SK-N-SH (cell line): ENCODE results near the gene SLC28A3. TPM values are rescaled to one million over a fixed set of nuclear protein-coding genes. Genes with fewer than 3 reads are reported as not detected.

ENCODE experiments used
- CTCF ChIA-PET: fragments of 300-600, 350-600 bp; formaldehyde crosslinking; extraction: SDS; loops from one replicate; lab custom pipeline; 2021; lab: Yijun Ruan, JAX
- POLR2A ChIA-PET: fragments of 350-600 bp; sonication (Branson Sonifier 250); formaldehyde crosslinking; extraction: SDS; loops from one replicate; lab custom pipeline; 2020; ENCODE audit warnings: antibody characterized with exemption, inconsistent platforms; lab: Yijun Ruan, JAX
- DNase-seq: peaks from one replicate; pipeline ENCODE4 v3.0.0; 2012
- H2AFZ ChIP-seq: fragments of 200-600 bp; sonication (generic); 2 replicates; pipeline ENCODE4 v1.8.1; 2016; ENCODE audit warnings: antibody characterized with exemption, mild to moderate bottlenecking, low read depth
- H3F3A ChIP-seq: fragments of 200-600 bp; sonication (generic); replicated peaks from 2 replicates; pipeline ENCODE3; 2016; ENCODE audit warnings: antibody characterized with exemption, mild to moderate bottlenecking; ENCODE audit not compliant: insufficient read depth
- H3K27ac ChIP-seq, 2 experiments: fragments of 200-500 bp in 1 of 2; fragments of 200-600 bp in 1 of 2; sonication (Bioruptor generic) in 1 of 2; sonication (generic), shearing (Covaris generic) in 1 of 2; 2 replicates each; pipeline versions ENCODE4 v1.5.1 to v1.6.1; 2014 to 2016; ENCODE audit warnings: low read depth in 2 of 2, inconsistent platforms in 1 of 2, low read length in 1 of 2, mild to moderate bottlenecking in 1 of 2, mixed read lengths in 1 of 2
- H3K27me3 ChIP-seq: fragments of 200-600 bp; sonication (generic), shearing (Covaris generic); 2 replicates; pipeline ENCODE4 v1.6.1; 2016; ENCODE audit warnings: mixed run types; ENCODE audit not compliant: insufficient read depth
- H3K36me3 ChIP-seq, 2 experiments: fragments of 200-500 bp in 1 of 2; fragments of 200-600 bp in 1 of 2; sonication (Bioruptor generic) in 1 of 2; sonication (generic) in 1 of 2; replicated peaks in 1 of 2; 2 replicates each; pipeline versions ENCODE3 to v1.5.1; 2014 to 2016; ENCODE audit warnings: low read length in 1 of 2, mild to moderate bottlenecking in 1 of 2; ENCODE audit not compliant: insufficient read depth in 2 of 2, control insufficient read depth in 1 of 2
- H3K4me1 ChIP-seq, 2 experiments: fragments of 200-500 bp in 1 of 2; fragments of 200-600 bp in 1 of 2; sonication (Bioruptor generic) in 1 of 2; sonication (generic), shearing (Covaris generic) in 1 of 2; 2 replicates each; pipeline versions ENCODE4 v1.5.1 to v1.6.1; 2014 to 2016; ENCODE audit warnings: low read depth in 1 of 2, low read length in 1 of 2, mixed run types in 1 of 2; ENCODE audit not compliant: insufficient read depth in 2 of 2, control insufficient read depth in 1 of 2
- H3K4me2 ChIP-seq: fragments of 200-600 bp; sonication (generic), shearing (Covaris generic); 2 replicates; pipeline ENCODE4 v1.6.1; 2017; ENCODE audit warnings: mixed run types
- H3K4me3 ChIP-seq, 2 experiments: fragments of 200-500 bp in 1 of 2; fragments of 200-600 bp in 1 of 2; sonication (Bioruptor generic) in 1 of 2; sonication (generic), shearing (Covaris generic) in 1 of 2; 2 replicates each; pipeline versions ENCODE4 v1.5.1 to v1.8.1; 2014 to 2016; ENCODE audit warnings: low read depth in 2 of 2, inconsistent platforms in 1 of 2, low read length in 1 of 2, mild to moderate bottlenecking in 1 of 2, mixed read lengths in 1 of 2, moderate library complexity in 1 of 2
- H3K79me2 ChIP-seq: fragments of 200-600 bp; sonication (generic); 2 replicates; pipeline ENCODE4 v1.8.1; 2017; ENCODE audit warnings: mild to moderate bottlenecking; ENCODE audit not compliant: insufficient read depth
- H3K9ac ChIP-seq: fragments of 200-600 bp; sonication (generic); 2 replicates; pipeline ENCODE4 v1.6.1; 2017; ENCODE audit warnings: mixed run types
- H3K9me2 ChIP-seq: fragments of 200-600 bp; sonication (generic); 2 replicates; pipeline ENCODE4 v1.6.1; 2017; ENCODE audit warnings: mixed run types
- H3K9me3 ChIP-seq: fragments of 200-600 bp; sonication (generic); 2 replicates; pipeline ENCODE4 v1.6.1; 2017; ENCODE audit warnings: mixed run types, mild to moderate bottlenecking, moderate library complexity
- H4K20me1 ChIP-seq: fragments of 200-600 bp; sonication (generic); 2 replicates; pipeline ENCODE4 v1.6.1; 2017; ENCODE audit warnings: mild to moderate bottlenecking, mixed run types; ENCODE audit not compliant: insufficient read depth
- CHD2 ChIP-seq: fragments of 150-350 bp; IDR thresholded peaks from 2 replicates; pipeline ENCODE4 v1.6.1; 2018; ENCODE audit warnings: low read length; ENCODE audit not compliant: partially characterized antibody
- FOXM1 ChIP-seq: IDR thresholded peaks from 2 replicates; pipeline ENCODE4 v1.4.0; 2012; ENCODE audit warnings: low read depth, mild to moderate bottlenecking
- IRF3 ChIP-seq: fragments of 150-350 bp; IDR thresholded peaks from 2 replicates; pipeline ENCODE4 v1.6.1; 2016; ENCODE audit warnings: mild to moderate bottlenecking, low read depth, low read length
- MXI1 ChIP-seq: IDR thresholded peaks from 2 replicates; pipeline ENCODE4 v1.6.1; 2012; ENCODE audit warnings: mild to moderate bottlenecking, low read depth, low read length, improper control_type of control experiment
- NFIC ChIP-seq: IDR thresholded peaks from 2 replicates; pipeline ENCODE4 v1.4.0; 2012; ENCODE audit warnings: borderline replicate concordance
- RAD21 ChIP-seq: IDR thresholded peaks from 2 replicates; pipeline ENCODE4 v1.6.1; 2012; ENCODE audit warnings: mild to moderate bottlenecking, low read length
- RCOR1 ChIP-seq: fragments of 150-350 bp; IDR thresholded peaks from 2 replicates; pipeline ENCODE4 v1.6.1; 2017; ENCODE audit warnings: antibody characterized with exemption, low read length
- REST ChIP-seq: IDR thresholded peaks from 2 replicates; pipeline ENCODE4 v1.6.1; 2012; ENCODE audit warnings: mild to moderate bottlenecking, low read depth, low read length, moderate library complexity
- RFX5 ChIP-seq: IDR thresholded peaks from 2 replicates; pipeline ENCODE4 v1.6.1; 2012; ENCODE audit warnings: mild to moderate bottlenecking, improper control_type of control experiment, low read length
- RXRA ChIP-seq: IDR thresholded peaks from 2 replicates; pipeline ENCODE4 v1.4.0; 2012; ENCODE audit warnings: low read depth, mild to moderate bottlenecking, borderline replicate concordance
- SMC3 ChIP-seq: IDR thresholded peaks from 2 replicates; pipeline ENCODE4 v1.6.1; 2012; ENCODE audit warnings: low read depth, low read length, improper control_type of control experiment
- TCF12 ChIP-seq: IDR thresholded peaks from 2 replicates; pipeline ENCODE4 v1.4.0; 2012
- TEAD4 ChIP-seq: IDR thresholded peaks from 2 replicates; pipeline ENCODE4 v1.4.0; 2012; ENCODE audit warnings: mild to moderate bottlenecking, borderline replicate concordance; ENCODE audit not compliant: insufficient read depth
- ZBTB33 ChIP-seq: IDR thresholded peaks from 2 replicates; pipeline ENCODE4 v1.4.0; 2012; ENCODE audit warnings: low read depth, borderline replicate concordance
- WGBS: methylation state at CpG from one replicate; pipeline ENCODE4 v1.1.6; 2017; ENCODE audit warnings: low lambda C conversion rate; 5-methylcytosine and 5-hydroxymethylcytosine counted together
- polyA plus RNA-seq, 3 experiments: library from polyadenylated mRNA; depleted of rRNA; stranded (reverse); fragments of >200 nt; gene quantifications; 2 replicates each; pipeline ENCODE4 v1.2.3, GENCODE V29; 2012
- TF ChIP-seq, protein P1 (sequence below): IDR thresholded peaks from 2 replicates; pipeline ENCODE4; 2012
- TF ChIP-seq, protein P2 (sequence below): IDR thresholded peaks from 2 replicates; pipeline ENCODE4 v1.4.0; 2012; ENCODE audit warnings: low read depth

The SLC28A3 gene
- polyA plus RNA-seq, 1 of the 3 experiments (the other 2 are of a cell fraction) = 0.23 TPM

DNA sequence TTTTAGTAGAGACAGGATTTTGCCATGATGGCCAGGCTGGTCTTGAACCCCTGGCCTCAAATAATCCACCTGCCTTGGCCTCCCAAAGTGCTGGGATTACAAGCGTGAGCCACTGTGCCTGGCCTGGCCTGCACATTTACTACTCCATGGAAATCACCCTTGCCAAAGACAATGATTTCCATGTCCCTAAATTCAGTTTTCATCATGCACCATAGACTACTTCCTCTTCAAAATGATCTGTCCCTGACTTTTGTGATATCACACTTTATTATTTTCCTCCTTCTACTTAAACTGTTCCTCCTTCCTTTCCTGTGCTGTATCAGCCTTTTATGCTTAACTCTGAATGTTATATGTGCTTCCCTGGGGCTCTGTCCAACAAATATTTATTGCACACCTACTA lies 20.3 kb downstream of the SLC28A3 start:
- H3K4me1 ChIP-seq = no peaks in the 10 kb centered on the region
- no peak overlapping the region for H3K9ac ChIP-seq
- H3K36me3 ChIP-seq = no peaks in the 10 kb centered on the region
- ChIA-PET POLR2A (no interaction called here), CTCF (interaction anchor here (1.1 kb wide), 1 partner anchor 383 kb away, joined by 3 read pairs; no protein-coding TSS in a partner anchor)
- H3K4me3 ChIP-seq = no peak overlapping the region
- no peaks in the 10 kb centered on the region for H3K9me3 ChIP-seq
- H2AFZ ChIP-seq = no peak overlapping the region
- no peaks in the 10 kb centered on the region for H3K79me2 ChIP-seq
- no peak for DNase-seq
- TF ChIP-seq IRF3 (no peak), FOXM1 (no peak), CHD2 (no peak), SMC3 (no peak), TEAD4 (no peak), REST (no peak), ZBTB33 (no peak)
- TF ChIP-seq, protein P1, sequence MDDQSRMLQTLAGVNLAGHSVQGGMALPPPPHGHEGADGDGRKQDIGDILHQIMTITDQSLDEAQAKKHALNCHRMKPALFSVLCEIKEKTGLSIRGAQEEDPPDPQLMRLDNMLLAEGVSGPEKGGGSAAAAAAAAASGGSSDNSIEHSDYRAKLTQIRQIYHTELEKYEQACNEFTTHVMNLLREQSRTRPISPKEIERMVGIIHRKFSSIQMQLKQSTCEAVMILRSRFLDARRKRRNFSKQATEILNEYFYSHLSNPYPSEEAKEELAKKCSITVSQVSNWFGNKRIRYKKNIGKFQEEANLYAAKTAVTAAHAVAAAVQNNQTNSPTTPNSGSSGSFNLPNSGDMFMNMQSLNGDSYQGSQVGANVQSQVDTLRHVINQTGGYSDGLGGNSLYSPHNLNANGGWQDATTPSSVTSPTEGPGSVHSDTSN = no peak
- H3K4me2 ChIP-seq = no peak overlapping the region
- 78% methylated on average over 1 of the region's 1 CpG for WGBS
- H3K9me2 ChIP-seq = no peaks in the 10 kb centered on the region
- H3K27me3 ChIP-seq = no peaks in the 10 kb centered on the region
- no peaks in the 10 kb centered on the region for H4K20me1 ChIP-seq
- H3K27ac ChIP-seq = no peak overlapping the region
- H3F3A ChIP-seq = no peaks in the 10 kb centered on the region

DNA sequence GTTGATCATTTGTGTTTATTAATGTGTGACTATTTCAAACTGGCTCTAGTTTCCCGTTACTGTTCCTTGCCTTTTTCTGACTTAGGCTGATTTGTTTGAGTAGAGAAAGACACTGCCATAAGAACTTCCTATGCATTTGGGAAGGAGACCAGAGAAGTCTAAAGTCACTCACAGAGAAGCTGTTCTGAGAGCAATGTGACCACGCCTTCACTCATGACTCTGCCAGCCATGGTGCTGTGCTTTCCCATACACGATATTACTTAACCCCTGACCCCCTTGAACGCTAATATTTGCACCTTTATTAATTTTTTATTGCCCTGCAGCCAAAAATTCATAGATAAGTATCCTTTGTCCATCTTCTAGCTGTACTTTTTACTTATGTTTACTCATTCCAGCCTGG lies 20.9 kb downstream of the SLC28A3 start:
- H3K79me2 ChIP-seq = no peaks in the 10 kb centered on the region
- TF ChIP-seq RXRA (no peak), NFIC (no peak), CHD2 (no peak), TCF12 (no peak), RFX5 (no peak), FOXM1 (no peak), MXI1 (no peak), RCOR1 (no peak), RAD21 (no peak)
- TF ChIP-seq, protein P1 = no peak
- TF ChIP-seq, protein P2, sequence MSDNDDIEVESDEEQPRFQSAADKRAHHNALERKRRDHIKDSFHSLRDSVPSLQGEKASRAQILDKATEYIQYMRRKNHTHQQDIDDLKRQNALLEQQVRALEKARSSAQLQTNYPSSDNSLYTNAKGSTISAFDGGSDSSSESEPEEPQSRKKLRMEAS = no peak
- H4K20me1 ChIP-seq = no peaks in the 10 kb centered on the region
- H3K4me2 ChIP-seq = no peak overlapping the region
- ChIA-PET CTCF (interaction anchor here (1.1 kb wide), 1 partner anchor 382 kb away, joined by 3 read pairs; no protein-coding TSS in a partner anchor), POLR2A (no interaction called here)
- no peaks in the 10 kb centered on the region for H3F3A ChIP-seq
- no peaks in the 10 kb centered on the region for H3K9me2 ChIP-seq
- H3K27me3 ChIP-seq = no peaks in the 10 kb centered on the region
- no peak overlapping the region for H3K9ac ChIP-seq
- no peak overlapping the region for H2AFZ ChIP-seq
- 69% methylated on average over 4 of the region's 4 CpGs for WGBS
- H3K4me1 ChIP-seq = no peaks in the 10 kb centered on the region
- no peaks in the 10 kb centered on the region for H3K36me3 ChIP-seq
- H3K4me3 ChIP-seq = no peak overlapping the region
- no peaks in the 10 kb centered on the region for H3K9me3 ChIP-seq
- no peak overlapping the region for H3K27ac ChIP-seq
- DNase-seq = no peak
